OCI-LY3 (cell line): ENCODE data around the gene DOCK7.

Experiments used
- H2AFZ ChIP-seq: fragments of 200-600, 300-600 bp; shearing (Covaris generic); 2 replicates; pipeline ENCODE4 v1.6.0; 2014; ENCODE audit warnings: antibody characterized with exemption, low read depth, low read length
- H3K27ac ChIP-seq: fragments of 200-600, 300-600 bp; sonication (generic); 2 replicates; pipeline ENCODE4 v1.5.1; 2014; ENCODE audit warnings: mild to moderate bottlenecking, low read length, moderate library complexity, mixed read lengths
- H3K27me3 ChIP-seq: fragments of 200-600, 300-600 bp; sonication (generic); 2 replicates; pipeline ENCODE4 v1.6.1; 2014; ENCODE audit warnings: low read depth, low read length, mixed read lengths
- H3K36me3 ChIP-seq: fragments of 200-600, 300-600 bp; sonication (generic); replicated peaks from 2 replicates; pipeline ENCODE3; 2014; ENCODE audit warnings: low read depth, low read length, mixed read lengths
- H3K4me1 ChIP-seq: fragments of 300-600, 200-600 bp; sonication (generic); 2 replicates; pipeline ENCODE4 v1.6.1; 2014; ENCODE audit warnings: low read length, mixed read lengths
- H3K4me2 ChIP-seq: fragments of 200-600, 300-600 bp; sonication (generic); 2 replicates; pipeline ENCODE4 v1.6.1; 2014; ENCODE audit warnings: low read length, mixed read lengths
- H3K4me3 ChIP-seq: fragments of 300-600, 200-600 bp; sonication (generic); 2 replicates; pipeline ENCODE4 v1.5.1; 2014; ENCODE audit warnings: antibody characterized with exemption, mild to moderate bottlenecking, low read length, moderate library complexity
- H3K79me2 ChIP-seq: fragments of 300-600, 200-600 bp; shearing (Covaris generic); 2 replicates; pipeline ENCODE4 v1.6.1; 2014; ENCODE audit warnings: mild to moderate bottlenecking, low read length, mixed read lengths
- H3K9ac ChIP-seq: fragments of 300-600, 200-600 bp; shearing (Covaris generic); 2 replicates; pipeline ENCODE4 v1.6.0; 2014; ENCODE audit warnings: mild to moderate bottlenecking, low read length, moderate library complexity
- H3K9me3 ChIP-seq: fragments of 200-600, 300-600 bp; shearing (Covaris generic); 2 replicates; pipeline ENCODE4 v1.6.1; 2014; ENCODE audit warnings: low read length, mixed read lengths; ENCODE audit not compliant: insufficient read depth
- H4K20me1 ChIP-seq: fragments of 200-600, 300-600 bp; sonication (generic); 2 replicates; pipeline ENCODE4 v1.6.1; 2016; ENCODE audit warnings: low read length, mixed read lengths; ENCODE audit not compliant: insufficient read depth
- EZH2phosphoT487 ChIP-seq: fragments of 200-600 bp; shearing (Covaris generic); IDR thresholded peaks from 2 replicates; pipeline ENCODE4 v1.6.1; 2018; ENCODE audit warnings: antibody characterized with exemption, mixed run types, low read depth
- TF ChIP-seq, protein P1 (sequence below): fragments of 200-600, 300-600 bp; sonication (generic); IDR thresholded peaks from 2 replicates; pipeline ENCODE4 v1.5.1; 2014; ENCODE audit warnings: antibody characterized with exemption, low read length, low read depth

The DOCK7 gene

DNA sequence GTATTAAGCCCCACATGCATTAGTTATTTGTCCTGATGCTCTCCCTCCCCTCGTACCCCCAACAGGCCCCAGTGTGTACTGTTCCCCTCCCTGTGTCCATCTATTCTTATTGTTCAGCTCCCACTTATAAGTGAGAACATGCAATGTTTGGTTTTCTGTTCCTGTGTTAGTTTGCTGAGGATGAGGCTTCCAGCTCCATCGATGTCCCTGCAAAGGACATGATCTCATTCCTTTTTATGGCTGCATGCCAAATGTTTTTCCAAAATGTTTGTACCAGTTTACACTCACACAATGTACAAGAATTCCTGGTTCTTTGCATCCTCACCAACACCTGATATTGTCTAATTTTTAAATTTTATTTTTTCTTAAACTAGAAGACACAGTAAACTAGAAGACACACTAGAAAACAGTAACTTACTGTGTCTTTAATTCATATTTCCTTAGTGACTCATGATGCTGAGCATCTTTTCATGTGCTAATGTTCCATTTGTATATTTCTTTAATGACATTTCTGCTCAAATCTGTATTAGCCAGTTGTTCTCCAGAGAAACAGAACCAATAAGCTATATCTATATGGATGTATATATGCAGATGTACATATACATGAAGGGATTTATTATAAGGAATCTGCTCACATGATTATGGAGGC, 270.7 kb downstream of the DOCK7 start:
- Histone ChIP-seq H3K9me3 (no peaks in the 10 kb centered on the region), H4K20me1 (no peaks in the 10 kb centered on the region), H3K4me2 (no peak overlapping the region), H2AFZ (no peak overlapping the region), H3K9ac (no peak overlapping the region), H3K4me3 (no peak overlapping the region), H3K27me3 (no peaks in the 10 kb centered on the region), H3K4me1 (no peaks in the 10 kb centered on the region), H3K27ac (no peak overlapping the region), H3K36me3 (no peaks in the 10 kb centered on the region), H3K79me2 (no peaks in the 10 kb centered on the region)
- no peak for TF ChIP-seq EZH2phosphoT487
- TF ChIP-seq, protein P1, sequence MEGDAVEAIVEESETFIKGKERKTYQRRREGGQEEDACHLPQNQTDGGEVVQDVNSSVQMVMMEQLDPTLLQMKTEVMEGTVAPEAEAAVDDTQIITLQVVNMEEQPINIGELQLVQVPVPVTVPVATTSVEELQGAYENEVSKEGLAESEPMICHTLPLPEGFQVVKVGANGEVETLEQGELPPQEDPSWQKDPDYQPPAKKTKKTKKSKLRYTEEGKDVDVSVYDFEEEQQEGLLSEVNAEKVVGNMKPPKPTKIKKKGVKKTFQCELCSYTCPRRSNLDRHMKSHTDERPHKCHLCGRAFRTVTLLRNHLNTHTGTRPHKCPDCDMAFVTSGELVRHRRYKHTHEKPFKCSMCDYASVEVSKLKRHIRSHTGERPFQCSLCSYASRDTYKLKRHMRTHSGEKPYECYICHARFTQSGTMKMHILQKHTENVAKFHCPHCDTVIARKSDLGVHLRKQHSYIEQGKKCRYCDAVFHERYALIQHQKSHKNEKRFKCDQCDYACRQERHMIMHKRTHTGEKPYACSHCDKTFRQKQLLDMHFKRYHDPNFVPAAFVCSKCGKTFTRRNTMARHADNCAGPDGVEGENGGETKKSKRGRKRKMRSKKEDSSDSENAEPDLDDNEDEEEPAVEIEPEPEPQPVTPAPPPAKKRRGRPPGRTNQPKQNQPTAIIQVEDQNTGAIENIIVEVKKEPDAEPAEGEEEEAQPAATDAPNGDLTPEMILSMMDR: no peak

DNA sequence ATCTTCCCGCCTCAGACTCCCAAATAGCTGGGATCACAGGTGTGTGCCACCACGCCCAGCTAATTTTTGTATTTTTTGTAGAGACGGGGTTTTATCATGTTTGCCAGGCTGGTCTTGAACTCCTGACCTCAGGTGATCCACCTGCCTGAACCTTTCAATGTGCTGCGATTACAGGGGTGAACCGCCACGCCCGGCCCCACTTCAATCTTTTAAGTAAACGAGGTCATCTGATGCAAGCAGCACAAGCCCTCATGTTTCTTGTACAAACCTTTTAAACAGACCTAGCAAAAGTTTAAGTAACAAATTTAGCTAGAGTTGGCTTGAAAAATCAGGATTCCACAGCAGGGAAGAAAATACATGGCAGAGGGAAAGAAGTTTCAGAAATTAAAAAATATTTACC, 272.5 kb downstream of the DOCK7 start:
- TF ChIP-seq, protein P1: no peak
- Histone ChIP-seq H2AFZ (no peak overlapping the region), H3K27me3 (no peaks in the 10 kb centered on the region), H4K20me1 (no peaks in the 10 kb centered on the region), H3K79me2 (no peaks in the 10 kb centered on the region), H3K4me3 (no peak overlapping the region), H3K27ac (no peak overlapping the region), H3K36me3 (no peaks in the 10 kb centered on the region), H3K9ac (no peak overlapping the region), H3K4me2 (no peak overlapping the region), H3K4me1 (no peaks in the 10 kb centered on the region), H3K9me3 (no peaks in the 10 kb centered on the region)

DNA sequence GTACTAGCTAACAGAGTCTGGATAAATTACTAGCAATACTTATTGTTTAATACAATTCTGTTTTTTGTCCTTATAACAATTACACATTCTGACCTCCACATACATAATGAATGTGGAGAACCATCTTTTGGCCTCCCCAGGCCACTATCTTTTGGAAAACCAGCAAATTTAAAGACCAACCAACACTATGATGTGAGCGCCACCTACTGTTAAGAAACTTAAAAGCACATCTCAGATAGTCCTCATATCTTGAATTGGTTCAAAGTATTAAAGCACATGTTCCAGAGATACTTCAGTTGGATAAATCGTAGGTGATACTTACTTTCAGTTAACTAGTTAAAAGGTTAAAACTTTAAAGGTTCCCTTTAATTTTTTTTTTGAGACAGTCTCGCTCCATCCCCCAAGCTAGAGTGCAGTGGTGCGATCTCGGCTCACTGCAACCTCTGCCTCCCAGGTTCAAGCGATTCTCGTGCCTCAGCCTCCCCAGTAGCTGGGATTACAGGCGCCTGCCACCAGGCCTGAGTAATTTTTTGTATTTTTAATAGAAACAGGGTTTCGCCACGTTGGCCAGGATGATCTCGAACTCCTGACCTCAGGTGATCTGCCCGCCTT, 280.7 kb downstream of the DOCK7 start:
- H4K20me1 ChIP-seq: no peaks in the 10 kb centered on the region
- no peaks in the 10 kb centered on the region for H3K4me1 ChIP-seq
- no peaks in the 10 kb centered on the region for H3K9me3 ChIP-seq
- no peak overlapping the region for H3K4me3 ChIP-seq
- H2AFZ ChIP-seq: no peak overlapping the region
- TF ChIP-seq EZH2phosphoT487: no peak
- TF ChIP-seq, protein P1: peak; percentile 77
- H3K79me2 ChIP-seq: no peaks in the 10 kb centered on the region
- H3K4me2 ChIP-seq: no peak overlapping the region
- H3K27me3 ChIP-seq: no peaks in the 10 kb centered on the region
- H3K27ac ChIP-seq: no peak overlapping the region
- no peaks in the 10 kb centered on the region for H3K36me3 ChIP-seq
- H3K9ac ChIP-seq: no peak overlapping the region

DNA sequence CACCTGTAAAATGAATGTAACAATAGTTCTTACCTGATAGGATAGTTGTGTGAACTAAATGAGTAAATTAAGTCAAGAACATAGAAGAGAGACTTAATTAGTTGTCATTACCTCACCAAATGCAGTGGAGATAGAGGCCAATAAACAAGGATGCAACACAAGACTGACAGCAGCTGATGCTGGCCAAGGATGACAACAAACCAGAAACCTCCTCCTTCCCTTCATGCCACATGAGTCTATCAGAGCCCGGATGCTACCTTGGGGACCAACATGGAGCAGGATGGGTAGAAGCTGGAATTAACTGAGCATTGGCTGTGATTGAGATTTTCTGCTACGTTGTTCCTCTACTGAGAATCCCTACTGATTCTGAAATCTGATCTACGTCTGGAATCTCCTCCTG, 281.6 kb downstream of the DOCK7 start:
- no peaks in the 10 kb centered on the region for H3K4me1 ChIP-seq
- H3K79me2 ChIP-seq: no peaks in the 10 kb centered on the region
- no peak overlapping the region for H3K27ac ChIP-seq
- no peak overlapping the region for H3K9ac ChIP-seq
- no peak for TF ChIP-seq EZH2phosphoT487
- TF ChIP-seq, protein P1: no peak
- H3K9me3 ChIP-seq: no peaks in the 10 kb centered on the region
- H3K4me3 ChIP-seq: no peak overlapping the region
- H3K36me3 ChIP-seq: no peaks in the 10 kb centered on the region
- no peak overlapping the region for H2AFZ ChIP-seq
- no peaks in the 10 kb centered on the region for H4K20me1 ChIP-seq
- no peaks in the 10 kb centered on the region for H3K27me3 ChIP-seq
- H3K4me2 ChIP-seq: no peak overlapping the region
